ENCODE results near the gene SUPT5H.
A peak's percentile ranks its signal among the peaks of the same experiment; 100 is the strongest.

DNA sequence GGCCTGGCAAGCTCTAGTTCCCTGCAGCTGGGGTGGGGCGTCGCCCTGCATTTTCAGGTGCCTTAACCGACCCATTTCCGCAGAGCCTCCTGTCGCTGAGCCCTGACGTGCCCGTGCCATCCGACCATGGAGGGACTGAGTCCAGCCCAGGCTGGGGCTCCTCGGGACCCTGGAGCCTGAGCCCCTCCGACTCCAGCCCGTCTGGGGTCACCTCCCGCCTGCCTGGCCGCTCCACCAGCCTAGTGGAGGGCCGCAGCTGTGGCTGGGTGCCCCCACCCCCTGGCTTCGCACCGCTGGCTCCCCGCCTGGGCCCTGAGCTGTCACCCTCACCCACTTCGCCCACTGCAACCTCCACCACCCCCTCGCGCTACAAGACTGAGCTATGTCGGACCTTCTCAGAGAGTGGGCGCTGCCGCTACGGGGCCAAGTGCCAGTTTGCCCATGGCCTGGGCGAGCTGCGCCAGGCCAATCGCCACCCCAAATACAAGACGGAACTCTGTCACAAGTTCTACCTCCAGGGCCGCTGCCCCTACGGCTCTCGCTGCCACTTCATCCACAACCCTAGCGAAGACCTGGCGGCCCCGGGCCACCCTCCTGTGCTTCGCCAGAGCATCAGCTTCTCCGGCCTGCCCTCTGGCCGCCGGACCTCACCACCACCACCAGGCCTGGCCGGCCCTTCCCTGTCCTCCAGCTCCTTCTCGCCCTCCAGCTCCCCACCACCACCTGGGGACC lies 37.6 kb upstream of the SUPT5H start:
- TF ChIP-seq, protein P1, sequence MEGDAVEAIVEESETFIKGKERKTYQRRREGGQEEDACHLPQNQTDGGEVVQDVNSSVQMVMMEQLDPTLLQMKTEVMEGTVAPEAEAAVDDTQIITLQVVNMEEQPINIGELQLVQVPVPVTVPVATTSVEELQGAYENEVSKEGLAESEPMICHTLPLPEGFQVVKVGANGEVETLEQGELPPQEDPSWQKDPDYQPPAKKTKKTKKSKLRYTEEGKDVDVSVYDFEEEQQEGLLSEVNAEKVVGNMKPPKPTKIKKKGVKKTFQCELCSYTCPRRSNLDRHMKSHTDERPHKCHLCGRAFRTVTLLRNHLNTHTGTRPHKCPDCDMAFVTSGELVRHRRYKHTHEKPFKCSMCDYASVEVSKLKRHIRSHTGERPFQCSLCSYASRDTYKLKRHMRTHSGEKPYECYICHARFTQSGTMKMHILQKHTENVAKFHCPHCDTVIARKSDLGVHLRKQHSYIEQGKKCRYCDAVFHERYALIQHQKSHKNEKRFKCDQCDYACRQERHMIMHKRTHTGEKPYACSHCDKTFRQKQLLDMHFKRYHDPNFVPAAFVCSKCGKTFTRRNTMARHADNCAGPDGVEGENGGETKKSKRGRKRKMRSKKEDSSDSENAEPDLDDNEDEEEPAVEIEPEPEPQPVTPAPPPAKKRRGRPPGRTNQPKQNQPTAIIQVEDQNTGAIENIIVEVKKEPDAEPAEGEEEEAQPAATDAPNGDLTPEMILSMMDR (IDR thresholded peaks at IDR 0.05) = peak in 2 of 3 donors; percentile 8 to 9
- peak; percentile 13 for TF ChIP-seq POLR2A (IDR thresholded peaks at IDR 0.05)

Measured in breast epithelium (tissue), 3 donors.